ENCODE measurements around the gene SUDS3. TPM values are rescaled to one million over a fixed set of nuclear protein-coding genes. Genes with fewer than 3 reads are reported as not detected.

SUDS3 gene
- total RNA-seq, 1 donor from 2014 or later, result 23.4 TPM

DNA sequence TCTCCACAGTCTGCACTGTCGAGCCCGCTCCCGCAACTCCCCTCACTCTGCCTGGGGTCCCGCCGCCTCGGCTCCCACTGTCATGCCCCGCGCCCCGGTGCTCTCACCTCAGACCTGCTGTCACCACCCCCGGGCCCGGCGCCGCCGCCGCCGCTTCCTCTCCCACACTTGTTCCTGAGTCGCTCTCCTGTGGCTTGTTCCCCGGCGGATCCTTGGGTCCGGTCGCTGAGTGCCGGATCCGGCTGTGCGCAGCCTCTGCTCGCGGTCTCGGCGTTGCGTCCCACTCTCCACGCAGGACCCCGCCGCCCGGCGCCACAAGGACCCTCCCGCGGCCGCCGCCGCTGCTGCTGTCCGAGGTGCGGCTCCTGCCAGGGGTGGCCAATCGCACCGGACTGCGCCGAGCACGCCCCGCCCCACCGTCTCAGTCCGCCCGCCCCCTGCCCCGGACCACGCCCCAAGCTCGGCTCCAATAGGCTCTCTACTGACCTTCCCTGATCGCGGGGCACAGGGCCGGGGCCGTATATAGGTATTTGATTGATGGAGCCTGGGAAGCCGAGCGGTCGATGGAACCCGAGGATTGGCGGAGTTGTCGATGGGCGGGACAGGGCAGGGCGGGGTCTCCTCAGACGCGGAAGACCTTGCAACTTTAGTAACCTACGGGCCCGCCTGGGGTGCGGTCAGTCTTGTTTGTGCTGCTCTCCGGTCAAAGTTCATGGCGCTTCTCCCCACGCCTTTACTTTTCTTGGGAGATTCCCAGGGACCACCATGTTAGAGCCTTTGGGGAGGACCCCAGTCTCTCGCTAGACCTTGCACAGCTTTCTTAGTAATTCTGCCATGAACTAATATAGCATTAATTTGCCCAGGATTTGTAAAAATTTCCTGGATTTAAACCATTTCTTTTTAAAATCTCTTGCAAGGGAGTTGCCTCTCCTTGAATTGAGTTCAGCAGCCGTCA lies 3.5 kb upstream of the SUDS3 start, which contains the start of gene TAOK3:
TSS of gene TAOK3 (minus strand) at position 367 of the 955 bp plus-strand sequence. CDS start 117,340 bp downstream, outside the sequence.
- TF ChIP-seq CTCF (IDR thresholded peaks at IDR 0.05), result no peak
- H3K27me3 Mint-ChIP-seq (ENCODE audit: low read depth), result no peaks in the 10 kb centered on the region
- peak within 1 kb of the TSS; percentile 82 for H3K27ac Mint-ChIP-seq (ENCODE audit: unreplicated experiment)
- H3K4me1 Mint-ChIP-seq (ENCODE audit: low read depth), result peaks cover 43% of the 10 kb centered on the region
- peak within 1 kb of the TSS; percentile 93 for H3K4me3 Mint-ChIP-seq (ENCODE audit: unreplicated experiment)
- no peaks in the 10 kb centered on the region for H3K36me3 Mint-ChIP-seq (ENCODE audit: low read depth)
- peak; percentile 99 for DNase-seq (ENCODE audit: low spot score)
- no peaks in the 10 kb centered on the region for H3K9me3 Mint-ChIP-seq (ENCODE audit: low read depth)

DNA sequence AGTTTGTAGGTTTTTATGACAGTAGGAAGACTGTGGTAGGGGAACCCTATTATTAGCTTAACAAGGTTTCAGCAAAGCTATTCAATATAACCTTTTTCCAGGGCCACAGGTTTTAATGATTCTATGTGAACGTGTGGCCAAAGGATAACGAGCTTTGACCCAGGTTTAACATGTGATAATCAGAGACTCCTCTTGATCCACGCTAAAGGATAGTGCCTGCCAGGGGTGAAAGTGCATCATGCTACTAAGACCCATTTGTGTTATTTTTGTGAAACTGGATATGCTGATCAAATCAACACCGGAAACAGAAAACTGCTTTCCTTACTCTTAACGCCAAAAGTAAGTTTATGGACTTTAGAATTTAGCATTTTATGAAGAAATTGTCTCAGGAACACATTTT lies 2.7 kb upstream of the SUDS3 start:
- Mint-ChIP-seq H3K4me1 (ENCODE audit: low read depth) (peaks cover 47% of the 10 kb centered on the region), H3K4me3 (ENCODE audit: unreplicated experiment) (peak overlapping the region; percentile 93), H3K27me3 (ENCODE audit: low read depth) (no peaks in the 10 kb centered on the region), H3K9me3 (ENCODE audit: low read depth) (no peaks in the 10 kb centered on the region), H3K36me3 (ENCODE audit: low read depth) (no peaks in the 10 kb centered on the region), H3K27ac (ENCODE audit: unreplicated experiment) (no peak overlapping the region)
- TF ChIP-seq CTCF (IDR thresholded peaks at IDR 0.05), result no peak
- no peak for DNase-seq (ENCODE audit: low spot score)

GRCh38 chr12:118374126-118374725 lies 2.1 kb upstream of the SUDS3 start:
- Mint-ChIP-seq H3K9me3 (ENCODE audit: low read depth) (no peaks in the 10 kb centered on the region), H3K4me1 (ENCODE audit: low read depth) (peaks cover 47% of the 10 kb centered on the region), H3K4me3 (ENCODE audit: unreplicated experiment) (no peak overlapping the region), H3K27ac (ENCODE audit: unreplicated experiment) (peak overlapping the region; percentile 65), H3K36me3 (ENCODE audit: low read depth) (no peaks in the 10 kb centered on the region), H3K27me3 (ENCODE audit: low read depth) (no peaks in the 10 kb centered on the region)
- DNase-seq (ENCODE audit: low spot score), result no peak
- no peak for TF ChIP-seq CTCF (IDR thresholded peaks at IDR 0.05)

GRCh38 chr12:118374909-118375308 lies 1.4 kb upstream of the SUDS3 start:
- Mint-ChIP-seq H3K27me3 (ENCODE audit: low read depth) (no peaks in the 10 kb centered on the region), H3K4me3 (ENCODE audit: unreplicated experiment) (no peak overlapping the region), H3K9me3 (ENCODE audit: low read depth) (no peaks in the 10 kb centered on the region), H3K36me3 (ENCODE audit: low read depth) (peaks cover 1% of the 10 kb centered on the region), H3K4me1 (ENCODE audit: low read depth) (peaks cover 47% of the 10 kb centered on the region), H3K27ac (ENCODE audit: unreplicated experiment) (no peak overlapping the region)
- DNase-seq (ENCODE audit: low spot score), result no peak
- no peak for TF ChIP-seq CTCF (IDR thresholded peaks at IDR 0.05)

GRCh38 chr12:118375348-118375747 lies 1.0 kb upstream of the SUDS3 start:
- no peaks in the 10 kb centered on the region for H3K27me3 Mint-ChIP-seq (ENCODE audit: low read depth)
- H3K27ac Mint-ChIP-seq (ENCODE audit: unreplicated experiment), result no peak overlapping the region
- peaks cover 46% of the 10 kb centered on the region for H3K4me1 Mint-ChIP-seq (ENCODE audit: low read depth)
- H3K4me3 Mint-ChIP-seq (ENCODE audit: unreplicated experiment), result no peak overlapping the region
- no peak for TF ChIP-seq CTCF (IDR thresholded peaks at IDR 0.05)
- no peaks in the 10 kb centered on the region for H3K9me3 Mint-ChIP-seq (ENCODE audit: low read depth)
- H3K36me3 Mint-ChIP-seq (ENCODE audit: low read depth), result peaks cover 3% of the 10 kb centered on the region
- DNase-seq (ENCODE audit: low spot score), result no peak

Data from chondrocyte (in vitro differentiated cells).